Heart left ventricle (tissue), 16 donors: ENCODE data around the gene B3GNT3. TPM values are rescaled to one million over a fixed set of nuclear protein-coding genes. Genes with fewer than 3 reads are reported as not detected.

Experiments
- ATAC-seq, 4 donors: fragments of 200-7000 bp; cut with Tn5 transposase; one replicate each; pipeline ENCODE4 v1.9.1; 2020 to 2022; ENCODE audit warnings: moderate library complexity in 4 of 4, mild to moderate bottlenecking in 3 of 4, moderate number of reproducible peaks in 1 of 4
- DNase-seq, 5 donors: peaks; one replicate each; pipeline ENCODE4 v3.0.0-alpha.2; 2020
- H3K27ac ChIP-seq, 12 donors: fragments of 200-600 bp; sonication (generic) in 4 of 12; one replicate each; pipeline versions ENCODE4 v1.5.0 to v1.8.0; 2016 to 2022; ENCODE audit warnings: mild to moderate bottlenecking in 2 of 12
- H3K27me3 ChIP-seq, 9 donors: fragments of 200-600 bp; sonication (generic) in 2 of 9; one replicate each; pipeline versions ENCODE4 v1.5.1 to v1.8.0; 2016 to 2022; ENCODE audit warnings: mild to moderate bottlenecking in 3 of 9
- H3K36me3 ChIP-seq, 9 donors: fragments of 200-600 bp; sonication (generic) in 2 of 9; one replicate each; pipeline versions ENCODE4 v1.5.0 to v1.8.0; 2018 to 2022; ENCODE audit warnings: mild to moderate bottlenecking in 2 of 9
- H3K4me1 ChIP-seq, 12 donors: fragments of 200-600 bp; sonication (generic) in 4 of 12; one replicate each; pipeline versions ENCODE4 v1.5.0 to v1.8.0; 2016 to 2022; ENCODE audit warnings: mild to moderate bottlenecking in 3 of 12
- H3K4me3 ChIP-seq, 12 donors: fragments of 200-600 bp; sonication (generic) in 4 of 12; one replicate each; pipeline versions ENCODE4 v1.5.0 to v1.8.0; 2017 to 2022; ENCODE audit warnings: mild to moderate bottlenecking in 9 of 12, moderate library complexity in 4 of 12
- H3K9me3 ChIP-seq, 12 donors: fragments of 200-600 bp; sonication (generic) in 4 of 12; one replicate each; pipeline versions ENCODE4 v1.5.0 to v1.8.0; 2016 to 2022; ENCODE audit warnings: mild to moderate bottlenecking in 1 of 12
- CTCF ChIP-seq, 12 donors: fragments of 200-600 bp; sonication (generic) in 4 of 12; IDR thresholded peaks; one replicate each; pipeline versions ENCODE4 v1.5.0 to v1.8.0; 2018 to 2022; ENCODE audit warnings: antibody characterized with exemption in 12 of 12, mild to moderate bottlenecking in 5 of 12
- POLR2A ChIP-seq, 2 donors: fragments of 450-650 bp; IDR thresholded peaks; one replicate each; pipeline ENCODE4 v1.6.1; 2017; ENCODE audit warnings: antibody characterized with exemption in 2 of 2, mild to moderate bottlenecking in 2 of 2, moderate library complexity in 2 of 2
- WGBS, 4 donors: extraction: QIAGEN DNeasy Blood & Tissue Kit in 2 of 4; methylation state at CpG; one replicate each; pipeline versions ENCODE4 v1.1.5 to v1.1.7; 2013 to 2018; 5-methylcytosine and 5-hydroxymethylcytosine counted together
- intact Hi-C, 10 donors: fragments of 100-400 bp; cut with DNase I; formaldehyde crosslinking; loops; one replicate each; pipeline versions ENCODE4 v1.11.1 to v1.14.2; 2022
- polyA plus RNA-seq, 2 donors: library from polyadenylated mRNA; stranded (reverse); fragments of 200-250 nt; gene quantifications; one replicate each; pipeline ENCODE4 v1.2.3, GENCODE V29; 2013
- total RNA-seq, 9 donors: library from RNA; depleted of rRNA in 2 of 9; stranded (reverse); fragments of >200 nt in 2 of 9; fragmentation: NEBNext Ultra II Directional in 3 of 9; extraction: Animal tissue kit (Norgen Biotek cat#: 25700) in 3 of 9; gene quantifications; one replicate each; pipeline versions ENCODE4 v1.1.0 to v1.2.4, GENCODE V29; 2016 to 2023
- donor health status: ischemic (EF 13 %, LVEDD 7.1; RV severe dilation, severe dysfunction).
- donor health status: healthy with polysubstance abuse.
- donor health status: DM: no; HTN: yes; CAD: no.
- donor health status: DM: no; HTN: no; CAD: no.
- donor health status: ischemic (EF 25% LVEDD 6.9; RV normal size, moderate dysfunction).
- donor health status: ischemic (EF 25% LVEDD 5.7; RV mildly dilated, moderate dysfunction).
- donor health status: healthy.
- donor health status: DM: yes; HTN: yes; CAD: no.
- donor health status: ischemic (EF 35%, LVEDD 5.7; RV mildly dilated, moderate dysfunction).
- donor health status: nonischemic (EF 11% LVEDD 7.7; RV severe dilation, severe dysfunction).
- donor health status: DM: yes; HTN: yes; CAD: no.
- donor health status: PGD.
- donor health status: ischemic (EF 29% LVEDD 5.4; RV normal size, mild dysfunction).
- donor health status: nonischemic (EF 23%, LVEDD 6.1; RV moderate dilation, normal function).

B3GNT3 gene
- total and polyA plus RNA-seq, 11 donors, result not detected

DNA sequence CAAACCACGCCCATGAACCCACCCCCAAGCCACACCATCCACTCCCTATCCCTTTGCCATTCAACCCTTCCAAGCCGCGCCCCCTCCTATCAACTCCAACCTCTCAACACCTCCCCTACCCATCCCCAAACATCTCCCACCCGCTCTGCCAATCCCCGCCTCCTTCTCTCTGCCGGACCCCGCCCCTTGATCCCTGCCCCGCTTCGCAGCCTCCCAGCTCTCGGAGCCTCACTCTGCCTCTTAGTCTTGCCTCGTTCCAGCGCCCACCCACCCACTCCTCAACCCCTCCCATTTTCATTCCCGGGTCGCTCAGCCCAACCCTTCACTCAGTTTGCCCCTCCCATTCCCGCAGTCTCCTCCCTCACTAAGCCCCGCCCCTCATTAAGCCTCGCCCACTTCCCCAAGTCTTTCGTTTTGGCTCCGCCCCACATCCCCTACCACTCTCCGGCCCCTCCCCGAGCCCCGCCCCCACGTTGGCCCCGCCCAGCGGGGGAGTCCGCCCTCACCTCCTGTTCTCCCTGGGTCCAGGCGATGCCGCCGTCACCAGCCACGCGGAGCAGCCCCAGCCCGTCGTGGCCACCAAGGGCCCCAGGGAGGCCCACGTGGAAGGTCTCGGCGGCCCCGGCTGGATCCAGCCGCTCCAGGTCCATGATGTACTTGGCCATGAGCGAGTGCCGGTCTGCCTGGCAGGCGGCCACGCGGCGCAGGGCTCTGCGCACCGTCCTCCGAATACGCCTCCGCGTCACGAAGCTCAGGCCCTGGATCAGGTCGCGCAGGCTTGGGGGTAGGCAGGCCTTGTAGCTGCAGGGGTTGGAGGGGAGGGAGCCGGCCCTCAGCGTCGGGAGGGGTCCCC lies 47.1 kb downstream of the B3GNT3 start:
- Histone ChIP-seq H3K4me1 (peaks cover 0 to 46% (median 2%) of the 10 kb centered on the region in 12 donors), H3K27ac (peak overlapping the region in 3 of 12 donors; percentile 24 to 36 (median 34)), H3K36me3 (peaks cover 0 to 69% (median 0%) of the 10 kb centered on the region in 9 donors), H3K27me3 (peaks cover 0 to 45% (median 9%) of the 10 kb centered on the region in 9 donors), H3K9me3 (no peaks in the 10 kb centered on the region), H3K4me3 (peak overlapping the region in 9 of 12 donors; percentile 25 to 52 (median 30))
- DNase-seq, result peak; percentile 70 to 87 (median 76)
- ATAC-seq, result peak; percentile 73 to 84 (median 82)
- intact Hi-C loops, result no loop called here
- WGBS, 4 donors, result 18 to 28% (median 23%) methylated on average over 29 to 56 of the region's 56 CpGs
- TF ChIP-seq POLR2A (IDR thresholded peaks at IDR 0.05) (no peak), CTCF (IDR thresholded peaks at IDR 0.05) (no peak)

DNA sequence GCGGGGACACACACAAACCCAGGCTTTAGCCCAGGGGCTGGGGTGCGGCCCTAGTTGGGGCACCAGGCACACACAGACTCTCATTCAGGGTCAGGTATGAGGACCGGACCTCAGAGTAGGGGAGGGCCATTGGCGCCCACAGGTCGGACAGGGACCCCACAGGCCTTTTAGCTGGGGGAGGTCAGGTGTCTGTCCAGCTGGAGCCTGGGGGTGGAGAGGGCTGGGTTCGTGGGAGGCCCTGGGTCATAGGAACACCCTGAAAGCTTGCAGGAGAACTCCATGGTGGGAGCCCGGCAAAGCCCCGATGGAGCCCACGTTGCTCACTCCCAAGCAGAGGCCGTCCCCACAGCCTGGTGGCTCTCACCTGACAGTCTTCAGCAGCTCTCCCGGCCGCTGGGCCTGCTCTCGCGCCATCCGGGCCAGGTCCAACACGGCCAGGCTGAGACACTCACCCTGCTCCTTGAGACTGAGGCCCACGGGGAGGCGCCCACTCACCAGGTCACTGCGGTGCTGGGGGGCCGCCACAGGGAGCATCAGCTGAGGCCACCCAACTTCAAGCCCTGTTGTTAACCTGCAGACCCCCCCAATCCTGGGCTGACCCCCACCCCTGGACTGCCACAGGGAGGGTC lies 47.8 kb downstream of the B3GNT3 start:
- WGBS, 4 donors, result 63 to 80% (median 70%) methylated on average over 12 to 20 of the region's 20 CpGs
- H3K4me3 ChIP-seq, result peak overlapping the region in 9 of 12 donors; percentile 25 to 52 (median 28)
- peaks cover 0 to 63% (median 0%) of the 10 kb centered on the region in 9 donors for H3K36me3 ChIP-seq
- intact Hi-C loops, result no loop called here
- DNase-seq (no peak), ATAC-seq (no peak)
- H3K27me3 ChIP-seq, result peaks cover 0 to 48% (median 9%) of the 10 kb centered on the region in 9 donors
- no peak for TF ChIP-seq CTCF (IDR thresholded peaks at IDR 0.05)
- no peak for TF ChIP-seq POLR2A (IDR thresholded peaks at IDR 0.05)
- H3K4me1 ChIP-seq, result peaks cover 0 to 51% (median 4%) of the 10 kb centered on the region in 12 donors
- peak overlapping the region in 3 of 12 donors; percentile 24 to 36 (median 34) for H3K27ac ChIP-seq
- no peaks in the 10 kb centered on the region for H3K9me3 ChIP-seq

- peaks cover 0 to 56% (median 7%) of the 10 kb centered on the region in 12 donors for H3K4me1 ChIP-seq
- peaks cover 0 to 48% (median 9%) of the 10 kb centered on the region in 9 donors for H3K27me3 ChIP-seq
- no peak overlapping the region for H3K4me3 ChIP-seq
- intact Hi-C loops, result no loop called here
- H3K27ac ChIP-seq, result no peak overlapping the region
- no peaks in the 10 kb centered on the region for H3K9me3 ChIP-seq
- no peak for ATAC-seq
- no peak for DNase-seq
- TF ChIP-seq CTCF (IDR thresholded peaks at IDR 0.05) (no peak), POLR2A (IDR thresholded peaks at IDR 0.05) (no peak)
- H3K36me3 ChIP-seq, result peaks cover 0 to 57% (median 0%) of the 10 kb centered on the region in 9 donors
- WGBS, 4 donors, result 86 to 94% (median 89%) methylated on average over 8 to 9 of the region's 9 CpGs
Measured at GRCh38 chr19:17843292-17843827, 48.4 kb downstream of the B3GNT3 start.
